HG03039 (cell line): ENCODE data around the gene LIN7C.
A peak's percentile ranks its signal among the peaks of the same experiment; 100 is the strongest.

Experiments
- ATAC-seq: cut with Tn5 transposase; IDR thresholded peaks from one replicate; pipeline ENCODE4 v1.9.1; 2021; ENCODE audit warnings: mild to moderate bottlenecking, moderate library complexity; ENCODE audit not compliant: unreplicated experiment

Gene LIN7C

GRCh38 chr11:27471589-27472397 lies 34.8 kb downstream of the LIN7C start:
- ATAC-seq, result peak; percentile 29

DNA sequence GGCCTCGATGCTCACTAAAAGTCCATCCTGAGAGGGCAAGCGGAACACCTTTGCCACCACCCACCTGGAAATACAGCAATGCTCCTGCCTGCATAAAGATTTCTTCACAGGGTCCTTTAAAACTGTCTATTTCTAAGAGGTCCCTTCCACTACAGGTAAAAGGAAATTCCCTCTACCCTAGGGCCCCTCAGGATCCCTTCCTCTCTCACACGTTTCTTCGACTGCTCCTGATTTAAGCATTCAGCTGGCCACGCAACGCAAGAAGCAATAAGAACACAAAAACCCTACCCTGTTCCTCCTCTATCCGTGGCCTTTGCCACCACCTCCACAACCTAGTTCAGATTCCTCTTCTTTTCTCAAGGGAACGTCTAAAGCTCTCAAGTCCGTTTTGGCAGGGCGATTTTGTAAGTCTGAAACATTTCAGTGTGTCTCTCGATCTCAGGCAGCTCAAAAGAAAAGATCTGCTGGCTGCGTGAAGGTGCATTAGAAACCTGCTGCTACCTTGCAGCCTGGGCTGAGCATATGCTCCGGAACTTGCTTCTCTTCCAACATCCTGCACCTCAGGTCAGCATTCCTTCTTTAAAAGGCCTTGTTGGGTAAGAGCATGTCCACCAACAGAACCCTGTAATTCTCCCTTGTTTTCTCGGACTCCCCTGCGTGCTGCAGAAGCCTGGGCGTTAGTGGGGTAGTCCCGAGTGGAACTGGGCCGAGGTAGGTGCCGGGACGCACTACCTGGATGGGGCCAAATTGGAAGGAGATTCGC lies 35.6 kb downstream of the LIN7C start:
- ATAC-seq, result no peak

DNA sequence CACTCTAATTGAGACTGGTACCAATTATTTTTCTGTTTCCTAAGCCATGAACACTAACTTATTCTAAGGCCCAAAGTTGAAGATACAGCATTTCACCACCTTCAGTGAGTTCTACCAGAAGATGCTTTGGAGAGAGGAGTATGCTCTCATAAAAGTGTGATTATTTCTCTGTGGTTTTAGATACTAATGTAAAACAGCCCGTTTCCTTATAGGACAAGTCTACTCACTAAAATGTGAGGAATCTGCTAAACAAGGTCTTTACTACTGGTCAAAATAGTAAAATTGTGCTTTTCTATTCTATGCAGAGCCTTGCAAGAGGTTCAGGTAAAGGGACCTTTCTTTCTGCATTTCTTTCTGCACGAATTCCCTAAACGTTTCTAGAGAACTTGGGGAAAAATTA lies 36.4 kb downstream of the LIN7C start:
- no peak for ATAC-seq

GRCh38 chr11:27468995-27469695 lies 37.4 kb downstream of the LIN7C start:
- no peak for ATAC-seq

- no peak for ATAC-seq
Observed at GRCh38 chr11:27468209-27468994, 38.2 kb downstream of the LIN7C start.

DNA sequence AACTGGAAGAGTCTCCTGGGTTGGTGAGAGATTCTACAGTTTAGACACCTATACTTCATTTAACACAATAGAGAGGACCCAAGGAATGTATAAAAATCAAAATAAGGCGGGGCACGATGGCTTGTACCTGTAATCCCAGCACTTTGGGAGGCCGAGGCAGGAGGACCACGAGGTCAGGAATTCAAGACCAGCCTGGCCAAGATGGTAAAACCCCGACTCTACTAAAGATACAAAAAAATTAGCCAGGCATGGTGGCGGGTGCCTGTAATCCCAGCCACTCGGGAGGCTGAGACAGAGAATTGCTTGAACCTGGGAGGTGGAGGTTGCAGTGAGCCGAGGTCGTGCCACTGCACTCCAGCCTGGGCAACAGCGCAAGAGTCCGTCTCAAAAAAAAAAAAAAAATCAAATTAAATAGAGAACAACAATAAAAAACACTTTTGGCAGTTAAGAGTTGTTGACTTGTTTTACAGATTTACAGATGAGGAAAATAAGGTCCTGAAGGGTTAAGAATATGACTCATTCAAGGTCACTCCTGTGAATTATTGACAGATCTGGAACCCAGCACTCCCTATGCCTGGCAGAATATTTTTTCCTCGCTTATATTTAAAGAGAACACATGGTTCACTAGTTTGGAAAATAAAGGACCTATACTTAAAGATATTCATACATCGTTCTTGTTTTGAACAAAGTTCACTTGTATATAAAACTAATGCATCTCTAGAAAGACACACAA lies 39.2 kb downstream of the LIN7C start:
- ATAC-seq, result no peak

GRCh38 chr11:27466363-27466762 lies 40.2 kb downstream of the LIN7C start:
- no peak for ATAC-seq

DNA sequence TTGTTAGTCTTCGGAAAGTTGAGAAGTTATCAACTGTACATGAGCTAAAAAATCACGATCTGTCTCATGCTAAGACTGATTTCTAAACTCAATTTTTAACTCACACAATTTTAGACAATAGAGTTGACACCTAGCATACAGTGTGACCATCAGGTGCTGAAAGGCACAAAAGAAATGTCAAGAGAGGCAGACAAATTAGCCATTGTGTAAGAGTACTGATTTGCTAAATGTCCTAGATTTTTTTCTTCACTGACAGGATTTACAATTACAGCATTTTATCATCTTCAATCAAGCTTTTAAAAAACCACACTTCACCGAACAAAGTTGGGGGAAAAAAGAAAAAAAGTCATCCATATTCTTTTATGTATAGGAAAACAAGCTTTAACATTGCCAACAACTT lies 40.9 kb downstream of the LIN7C start:
- ATAC-seq, result no peak

DNA sequence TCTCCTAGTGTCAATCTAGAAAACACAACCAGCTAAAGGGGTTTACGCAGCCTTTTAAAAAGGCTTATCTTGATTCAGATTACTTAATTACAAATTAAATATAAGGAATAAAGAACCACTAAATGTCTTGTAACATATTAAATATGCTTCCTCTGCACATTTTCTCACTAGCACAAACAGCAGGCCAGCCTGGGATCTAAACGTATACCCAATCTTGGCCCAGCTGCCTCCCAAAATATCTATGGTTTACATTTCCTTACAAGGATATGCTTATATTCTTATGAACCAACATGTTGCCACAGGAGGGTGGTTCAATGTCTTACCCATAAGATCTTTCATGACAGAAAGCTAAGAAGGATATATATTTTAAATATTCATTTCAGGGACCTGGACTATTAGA lies 41.7 kb downstream of the LIN7C start:
- ATAC-seq, result no peak

DNA sequence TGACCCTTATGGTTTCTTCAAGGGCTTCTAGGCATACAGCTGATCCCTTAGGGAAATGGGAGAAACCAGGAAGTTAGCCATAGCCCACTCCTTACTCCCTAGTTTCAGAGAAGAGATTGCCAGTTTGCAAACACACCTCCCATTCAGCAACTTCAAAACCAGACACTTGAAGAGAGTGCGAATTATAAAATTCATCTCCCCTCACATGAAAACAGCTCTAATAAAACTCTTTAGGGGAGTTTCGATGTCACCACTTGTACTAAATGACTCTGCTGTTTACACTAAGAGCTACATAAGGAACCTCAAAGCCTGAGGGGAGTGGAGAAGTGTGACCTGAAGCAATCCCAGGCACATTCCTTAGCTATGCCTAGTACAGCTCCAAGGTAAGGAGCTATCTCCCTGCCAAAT lies 42.3 kb downstream of the LIN7C start:
- no peak for ATAC-seq

GRCh38 chr11:27462543-27462942 lies 44.0 kb downstream of the LIN7C start:
- no peak for ATAC-seq

- ATAC-seq, result no peak
Observed at GRCh38 chr11:27460158-27460978, 46.2 kb downstream of the LIN7C start.

DNA sequence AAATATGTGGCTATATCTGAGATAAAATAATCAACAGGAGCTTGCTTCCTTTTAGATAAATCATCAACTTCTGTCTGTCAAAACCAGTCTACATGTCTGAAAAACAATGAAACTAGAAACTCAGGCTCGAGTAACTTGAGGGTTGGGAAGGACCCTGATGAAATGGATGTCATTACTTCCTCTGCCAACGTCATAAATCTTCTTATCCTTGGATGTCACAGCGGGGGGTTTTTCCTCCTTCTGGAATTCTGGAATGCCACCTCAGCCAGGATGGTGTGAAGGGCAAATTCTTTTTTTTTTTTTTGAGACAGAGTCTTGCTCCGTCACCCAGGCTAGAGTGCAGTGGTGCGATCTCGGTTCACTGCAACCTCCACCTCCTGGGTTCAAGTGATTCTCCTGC lies 47.4 kb downstream of the LIN7C start:
- ATAC-seq, result no peak

- no peak for ATAC-seq
Observed at GRCh38 chr11:27458182-27458581, 48.4 kb downstream of the LIN7C start.

- ATAC-seq, result no peak
Observed at GRCh38 chr11:27456795-27457329, 49.7 kb downstream of the LIN7C start.

GRCh38 chr11:27456140-27456794 lies 50.3 kb downstream of the LIN7C start:
- no peak for ATAC-seq

- ATAC-seq, result no peak
Observed at GRCh38 chr11:27455667-27456066, 50.9 kb downstream of the LIN7C start.

DNA sequence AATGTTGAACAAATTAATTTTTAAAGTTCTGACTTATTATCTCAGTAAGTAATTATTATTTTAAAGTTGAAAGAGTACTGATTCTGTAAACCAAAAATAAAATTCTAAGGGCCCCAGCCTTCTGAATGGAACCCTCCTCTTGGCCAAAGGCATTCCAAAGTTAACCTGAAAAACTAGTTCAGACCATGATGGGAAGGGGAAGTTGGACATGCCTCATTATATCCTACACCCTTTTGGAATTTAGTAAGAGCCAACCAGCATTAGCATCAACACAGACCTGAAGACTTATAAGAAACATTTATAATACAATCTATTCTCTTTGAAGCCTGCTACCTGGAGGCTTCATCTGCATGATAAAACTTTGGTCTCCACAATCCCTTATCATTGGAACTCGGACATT lies 52.9 kb downstream of the LIN7C start:
- no peak for ATAC-seq

GRCh38 chr11:27452147-27452546 lies 54.4 kb downstream of the LIN7C start:
- no peak for ATAC-seq
